NOMO-1 (cell line): ENCODE data around the gene LRBA.

ENCODE experiments used
- DNase-seq, 2 experiments: peaks; one replicate each; lab custom pipeline; 2025; ENCODE audit not compliant: unreplicated experiment in 2 of 2; lab: John Stamatoyannopoulos, UW

LRBA gene

GRCh38 chr4:150817017-150817416, 198.1 kb downstream of the LRBA start:
- DNase-seq: no peak

GRCh38 chr4:150816491-150816890, 198.6 kb downstream of the LRBA start:
- DNase-seq: no peak

- no peak for DNase-seq
These were observed 200.2 kb downstream of the LRBA start for GRCh38 chr4:150814873-150815272.

- DNase-seq: no peak
These were observed 209.7 kb downstream of the LRBA start for GRCh38 chr4:150805183-150806025.

GRCh38 chr4:150801833-150802232, 213.3 kb downstream of the LRBA start:
- no peak for DNase-seq

- DNase-seq: no peak
These were observed 215.9 kb downstream of the LRBA start for GRCh38 chr4:150799207-150799606.

- DNase-seq: no peak
These were observed 220.4 kb downstream of the LRBA start for GRCh38 chr4:150794706-150795105.

- DNase-seq: no peak
These were observed 225.2 kb downstream of the LRBA start for GRCh38 chr4:150789864-150790263.

- DNase-seq: no peak
These were observed 230.1 kb downstream of the LRBA start for GRCh38 chr4:150784939-150785338.

- no peak for DNase-seq
These were observed 230.8 kb downstream of the LRBA start for GRCh38 chr4:150784305-150784704.

- no peak for DNase-seq
These were observed 232.2 kb downstream of the LRBA start for GRCh38 chr4:150782921-150783320.

- no peak for DNase-seq
These were observed 232.8 kb downstream of the LRBA start for GRCh38 chr4:150782311-150782710.

- no peak for DNase-seq
These were observed 233.9 kb downstream of the LRBA start for GRCh38 chr4:150781191-150781590.

GRCh38 chr4:150779707-150780106, 235.4 kb downstream of the LRBA start:
- no peak for DNase-seq

GRCh38 chr4:150773729-150774449, 241.2 kb downstream of the LRBA start:
- DNase-seq: no peak

- DNase-seq: no peak
These were observed 242.1 kb downstream of the LRBA start for GRCh38 chr4:150773032-150773431.

GRCh38 chr4:150771382-150771781, 243.7 kb downstream of the LRBA start:
- no peak for DNase-seq

GRCh38 chr4:150769845-150770244, 245.2 kb downstream of the LRBA start:
- DNase-seq: no peak

GRCh38 chr4:150769248-150769647, 245.8 kb downstream of the LRBA start:
- DNase-seq: peak in 1 of 2 experiments; percentile 65

- no peak for DNase-seq
These were observed 246.6 kb downstream of the LRBA start for GRCh38 chr4:150768497-150768896.

GRCh38 chr4:150765216-150765615, 249.9 kb downstream of the LRBA start:
- DNase-seq: no peak

- no peak for DNase-seq
These were observed 263.4 kb downstream of the LRBA start for GRCh38 chr4:150751648-150752047.
